Effector memory CD4-positive, alpha-beta T cell (primary cell): ENCODE data around the gene PCDHA11.
"Not testable (repeated sequence)": the region's sequence is repeated elsewhere in the genome, so short reads cannot be mapped to it uniquely, and the experiment has no call there.

Source experiments
- DNase-seq, 3 donors: peaks; one replicate each; pipeline ENCODE4 v3.0.0-alpha.2; 2020
- H3K27ac ChIP-seq: 2 replicates; pipeline ENCODE4 v1.7.0; 2013; ENCODE audit warnings: mild to moderate bottlenecking, low read length, moderate library complexity; ENCODE audit not compliant: insufficient read depth, poor library complexity, severe bottlenecking
- H3K27me3 ChIP-seq: replicated peaks from 2 replicates; pipeline ENCODE4 v1.7.0; 2013; ENCODE audit warnings: mild to moderate bottlenecking, low read length; ENCODE audit not compliant: insufficient read depth, control insufficient read depth, poor library complexity, severe bottlenecking
- H3K36me3 ChIP-seq: 2 replicates; pipeline ENCODE4 v1.7.0; 2013; ENCODE audit warnings: mild to moderate bottlenecking, low read length, moderate library complexity; ENCODE audit not compliant: control insufficient read depth, insufficient read depth
- H3K4me1 ChIP-seq: 2 replicates; pipeline ENCODE4 v1.7.0; 2013; ENCODE audit warnings: low read length, mild to moderate bottlenecking; ENCODE audit not compliant: control insufficient read depth, insufficient read depth, poor library complexity, severe bottlenecking
- H3K4me3 ChIP-seq: 2 replicates; pipeline ENCODE4 v1.7.0; 2013; ENCODE audit warnings: low read length, low read depth, mild to moderate bottlenecking; ENCODE audit not compliant: insufficient read depth, poor library complexity, severe bottlenecking
- H3K9me3 ChIP-seq: 2 replicates; pipeline ENCODE4 v1.7.0; 2013; ENCODE audit warnings: mild to moderate bottlenecking, low read length, moderate library complexity; ENCODE audit not compliant: control insufficient read depth

PCDHA11 gene

DNA sequence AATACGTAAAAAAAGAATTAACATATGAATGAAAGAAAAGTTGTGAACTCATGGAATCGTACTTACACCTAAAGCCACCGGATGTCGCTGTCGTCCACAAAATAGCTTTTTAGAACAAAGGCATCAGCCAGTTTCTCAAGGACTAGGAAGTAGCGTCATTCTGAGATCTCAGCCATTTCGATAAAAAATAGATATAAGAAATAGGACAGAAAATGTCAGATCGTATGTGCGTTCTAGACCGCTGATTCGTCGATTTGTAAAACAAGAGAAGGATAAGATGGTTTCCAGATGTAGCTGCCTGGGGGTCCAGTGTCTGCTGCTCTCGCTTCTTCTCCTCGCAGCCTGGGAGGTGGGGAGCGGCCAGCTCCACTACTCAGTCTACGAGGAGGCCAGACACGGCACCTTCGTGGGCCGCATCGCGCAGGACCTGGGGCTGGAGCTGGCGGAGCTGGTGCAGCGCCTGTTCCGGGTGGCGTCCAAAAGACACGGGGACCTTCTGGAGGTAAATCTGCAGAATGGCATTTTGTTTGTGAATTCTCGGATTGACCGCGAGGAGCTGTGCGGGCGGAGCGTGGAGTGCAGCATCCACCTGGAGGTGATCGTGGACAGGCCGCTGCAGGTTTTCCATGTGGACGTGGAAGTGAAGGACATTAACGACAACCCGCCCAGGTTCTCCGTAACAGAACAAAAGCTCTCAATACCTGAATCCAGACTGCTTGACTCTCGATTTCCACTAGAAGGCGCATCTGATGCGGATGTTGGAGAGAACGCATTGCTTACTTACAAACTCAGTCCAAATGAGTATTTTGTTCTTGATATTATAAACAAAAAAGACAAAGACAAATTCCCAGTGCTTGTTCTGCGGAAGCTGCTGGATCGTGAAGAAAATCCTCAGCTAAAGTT is 12.7 kb upstream of the PCDHA11 start, which contains the start of gene PCDHA10:
Gene PCDHA10 (plus strand): TSS at position 126 of the 903 bp plus-strand sequence. CDS start 152 bp downstream, at position 278.
- Histone ChIP-seq H3K36me3 (no peaks in the 10 kb centered on the region), H3K4me1 (no peaks in the 10 kb centered on the region), H3K9me3 (no peaks in the 10 kb centered on the region), H3K4me3 (no peak within 1 kb of the TSS), H3K27me3 (no peaks in the 10 kb centered on the region), H3K27ac (no peak within 1 kb of the TSS)
- DNase-seq: no peak

DNA sequence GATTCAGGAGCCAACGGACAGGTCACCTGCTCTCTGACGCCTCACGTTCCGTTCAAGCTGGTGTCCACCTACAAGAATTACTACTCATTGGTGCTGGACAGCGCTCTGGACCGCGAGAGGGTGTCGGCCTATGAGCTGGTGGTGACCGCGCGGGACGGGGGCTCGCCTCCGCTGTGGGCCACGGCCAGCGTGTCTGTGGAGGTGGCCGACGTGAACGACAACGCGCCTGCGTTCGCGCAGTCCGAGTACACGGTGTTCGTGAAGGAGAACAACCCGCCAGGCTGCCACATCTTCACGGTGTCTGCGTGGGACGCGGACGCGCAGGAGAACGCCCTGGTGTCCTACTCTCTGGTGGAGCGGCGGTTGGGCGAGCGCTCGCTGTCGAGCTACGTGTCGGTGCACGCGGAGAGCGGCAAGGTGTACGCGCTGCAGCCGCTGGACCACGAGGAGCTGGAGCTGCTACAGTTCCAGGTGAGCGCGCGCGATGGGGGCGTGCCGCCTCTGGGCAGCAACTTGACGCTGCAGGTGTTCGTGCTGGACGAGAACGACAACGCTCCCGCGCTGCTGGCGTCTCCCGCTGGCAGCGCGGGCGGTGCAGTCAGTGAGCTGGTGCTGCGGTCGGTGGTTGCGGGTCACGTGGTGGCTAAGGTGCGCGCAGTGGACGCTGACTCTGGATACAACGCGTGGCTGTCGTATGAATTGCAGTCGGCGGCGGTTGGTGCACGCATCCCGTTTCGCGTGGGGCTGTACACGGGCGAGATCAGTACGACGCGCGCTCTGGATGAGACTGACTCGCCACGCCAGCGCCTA is 11.4 kb upstream of the PCDHA11 start:
- Histone ChIP-seq H3K9me3 (no peaks in the 10 kb centered on the region), H3K27ac (no peak overlapping the region), H3K4me1 (no peaks in the 10 kb centered on the region), H3K27me3 (no peaks in the 10 kb centered on the region), H3K4me3 (no peak overlapping the region), H3K36me3 (no peaks in the 10 kb centered on the region)
- DNase-seq: no peak

DNA sequence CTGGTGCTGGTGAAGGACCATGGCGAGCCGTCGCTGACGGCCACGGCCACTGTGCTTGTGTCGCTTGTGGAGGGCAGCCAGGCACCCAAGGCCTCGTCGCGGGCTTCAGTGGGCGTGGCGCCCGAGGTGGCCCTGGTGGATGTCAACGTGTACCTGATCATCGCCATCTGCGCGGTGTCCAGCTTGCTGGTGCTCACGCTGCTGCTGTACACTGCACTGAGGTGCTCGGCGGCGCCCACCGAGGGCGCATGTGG is 10.8 kb upstream of the PCDHA11 start:
- no peak overlapping the region for H3K27ac ChIP-seq
- H3K36me3 ChIP-seq: no peaks in the 10 kb centered on the region
- no peak overlapping the region for H3K4me3 ChIP-seq
- no peaks in the 10 kb centered on the region for H3K4me1 ChIP-seq
- no peaks in the 10 kb centered on the region for H3K27me3 ChIP-seq
- no peaks in the 10 kb centered on the region for H3K9me3 ChIP-seq
- DNase-seq: no peak

DNA sequence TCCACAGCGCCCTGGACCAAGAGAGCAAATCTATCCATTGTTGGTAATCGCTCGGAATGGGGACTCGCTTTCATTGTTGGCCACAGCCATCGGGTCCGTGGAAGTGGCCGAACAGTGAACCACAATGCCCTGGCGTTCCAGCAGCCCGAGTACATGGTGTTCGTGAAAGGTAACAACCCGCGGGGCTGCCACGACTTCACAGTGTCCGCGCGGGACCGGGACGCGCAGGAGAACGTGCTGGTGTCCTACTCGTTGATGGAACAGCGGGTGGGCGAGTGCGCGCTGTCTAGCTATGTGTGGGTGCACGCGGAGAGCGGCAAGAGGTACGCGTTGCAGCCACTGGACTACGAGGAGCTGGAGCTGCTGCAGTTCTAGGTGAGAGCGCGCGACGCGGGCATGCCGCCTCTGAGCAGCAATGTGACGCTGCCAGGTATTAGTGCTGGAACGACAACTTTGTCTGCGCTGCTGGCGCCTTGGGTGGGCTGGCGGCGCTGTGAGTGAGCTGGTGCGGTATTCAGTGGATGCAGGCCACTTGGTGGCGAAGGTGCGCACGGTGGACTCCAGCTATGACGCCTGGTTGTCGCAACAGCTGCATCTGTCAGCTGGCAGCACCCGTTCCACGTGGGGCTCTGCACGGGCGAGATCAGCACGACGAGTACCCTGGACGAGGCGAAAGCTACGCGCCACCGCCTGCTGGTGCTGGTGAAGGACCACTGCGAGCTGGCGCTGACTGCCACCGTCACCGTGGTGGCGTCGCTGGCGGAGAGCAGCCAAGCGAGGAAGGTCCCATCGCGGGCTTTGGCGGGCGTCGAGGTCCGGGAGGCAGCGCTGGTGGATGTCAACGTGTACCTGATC is 6.1 kb upstream of the PCDHA11 start:
- Histone ChIP-seq H3K27ac (no peak overlapping the region), H3K9me3 (no peaks in the 10 kb centered on the region), H3K27me3 (no peaks in the 10 kb centered on the region), H3K4me1 (no peaks in the 10 kb centered on the region), H3K4me3 (no peak overlapping the region), H3K36me3 (no peaks in the 10 kb centered on the region)
- DNase-seq: no peak

DNA sequence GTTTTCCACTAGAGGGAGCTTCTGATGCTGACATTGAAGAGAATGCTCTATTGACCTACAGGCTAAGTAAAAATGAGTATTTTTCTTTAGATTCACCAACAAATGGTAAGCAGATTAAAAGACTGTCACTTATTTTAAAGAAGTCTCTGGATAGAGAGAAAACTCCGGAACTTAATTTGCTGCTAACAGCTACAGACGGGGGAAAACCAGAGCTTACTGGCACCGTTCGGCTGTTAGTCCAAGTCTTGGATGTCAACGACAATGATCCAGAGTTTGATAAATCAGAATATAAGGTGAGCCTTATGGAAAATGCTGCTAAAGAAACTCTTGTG is 764 bp downstream of the PCDHA11 start:
- Histone ChIP-seq H3K4me3 (no peak overlapping the region), H3K36me3 (no peaks in the 10 kb centered on the region), H3K27me3 (no peaks in the 10 kb centered on the region), H3K9me3 (no peaks in the 10 kb centered on the region), H3K4me1 (no peaks in the 10 kb centered on the region), H3K27ac (no peak overlapping the region)
- no peak for DNase-seq

DNA sequence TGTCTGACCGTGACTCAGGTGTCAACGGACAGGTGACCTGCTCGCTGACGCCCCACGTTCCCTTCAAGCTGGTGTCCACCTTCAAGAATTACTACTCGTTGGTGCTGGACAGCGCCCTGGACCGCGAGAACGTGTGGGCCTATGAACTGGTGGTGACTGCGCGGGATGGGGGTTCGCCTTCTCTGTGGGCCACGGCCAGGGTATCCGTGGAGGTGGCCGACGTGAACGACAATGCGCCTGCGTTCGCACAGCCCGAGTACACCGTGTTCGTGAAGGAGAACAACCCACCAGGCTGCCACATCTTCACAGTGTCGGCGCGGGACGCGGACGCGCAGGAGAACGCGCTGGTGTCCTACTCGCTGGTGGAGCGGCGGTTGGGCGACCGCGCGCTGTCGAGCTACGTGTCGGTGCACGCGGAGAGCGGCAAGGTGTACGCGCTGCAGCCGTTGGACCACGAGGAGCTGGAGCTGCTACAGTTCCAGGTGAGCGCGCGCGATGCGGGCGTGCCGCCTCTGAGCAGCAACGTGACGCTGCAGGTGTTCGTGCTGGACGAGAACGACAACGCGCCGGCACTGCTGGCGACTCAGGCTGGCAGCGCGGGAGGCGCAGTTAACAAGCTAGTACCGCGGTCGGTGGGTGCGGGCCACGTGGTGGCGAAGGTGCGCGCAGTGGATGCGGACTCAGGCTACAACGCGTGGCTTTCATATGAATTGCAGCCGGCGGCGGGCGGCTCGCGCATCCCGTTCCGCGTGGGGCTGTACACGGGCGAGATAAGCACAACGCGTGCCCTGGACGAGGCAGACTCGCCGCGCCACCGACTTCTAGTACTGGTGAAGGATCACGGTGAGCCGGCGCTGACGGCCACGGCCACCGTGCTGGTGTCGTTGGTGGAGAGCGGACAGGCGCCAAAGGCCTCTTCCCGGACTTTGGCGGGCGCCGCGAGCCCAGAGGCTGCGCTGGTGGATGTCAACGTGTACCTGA is 1.8 kb downstream of the PCDHA11 start:
- H3K27ac ChIP-seq: no peak overlapping the region
- no peak for DNase-seq
- H3K27me3 ChIP-seq: no peaks in the 10 kb centered on the region
- H3K4me3 ChIP-seq: no peak overlapping the region
- no peaks in the 10 kb centered on the region for H3K9me3 ChIP-seq
- H3K4me1 ChIP-seq: no peaks in the 10 kb centered on the region
- no peaks in the 10 kb centered on the region for H3K36me3 ChIP-seq

DNA sequence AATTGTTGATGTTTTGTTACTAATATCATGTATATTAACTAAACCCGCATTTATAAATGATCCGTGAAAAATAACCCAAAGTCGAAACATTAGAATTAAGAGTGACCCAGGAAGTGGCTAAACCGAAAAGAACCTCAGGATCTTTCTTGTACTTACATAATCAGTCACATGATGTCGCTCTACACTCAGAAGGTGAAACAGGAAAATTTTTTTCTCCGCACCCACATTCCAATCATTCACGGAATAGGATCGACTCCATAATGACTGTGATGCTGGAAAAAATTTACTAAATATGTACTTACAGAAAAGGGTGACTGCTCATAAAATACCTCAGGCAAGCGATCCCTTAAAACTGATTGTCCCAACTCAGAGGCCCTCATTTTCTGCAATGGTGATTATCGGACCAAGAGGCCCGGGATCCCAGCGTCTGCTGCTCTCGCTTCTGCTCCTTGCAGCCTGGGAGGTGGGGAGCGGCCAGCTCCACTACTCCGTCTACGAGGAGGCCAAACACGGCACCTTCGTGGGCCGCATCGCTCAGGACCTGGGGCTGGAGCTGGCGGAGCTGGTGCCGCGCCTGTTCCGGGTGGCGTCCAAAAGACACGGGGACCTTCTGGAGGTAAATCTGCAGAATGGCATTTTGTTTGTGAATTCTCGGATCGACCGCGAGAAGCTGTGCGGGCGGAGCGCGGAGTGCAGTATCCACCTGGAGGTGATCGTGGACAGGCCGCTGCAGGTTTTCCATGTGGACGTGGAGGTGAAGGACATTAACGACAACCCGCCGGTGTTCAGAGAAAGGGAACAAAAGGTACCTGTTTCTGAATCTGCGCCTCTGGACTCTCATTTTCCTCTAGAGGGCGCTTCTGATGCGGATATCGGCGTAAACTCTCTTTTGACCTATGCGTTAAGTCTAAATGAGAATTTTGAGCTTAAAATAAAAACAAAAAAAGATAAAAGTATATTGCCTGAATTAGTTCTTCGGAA is 6.6 kb downstream of the PCDHA11 start, which contains the start of gene PCDHA12:
Gene PCDHA12 (plus strand): TSS at position 224 of the 981 bp plus-strand sequence. CDS start 165 bp downstream, at position 389.
- no peaks in the 10 kb centered on the region for H3K4me1 ChIP-seq
- no peak within 1 kb of the TSS for H3K4me3 ChIP-seq
- H3K27ac ChIP-seq: no peak within 1 kb of the TSS
- DNase-seq: no peak
- no peaks in the 10 kb centered on the region for H3K36me3 ChIP-seq
- peaks cover 5% of the 10 kb centered on the region for H3K9me3 ChIP-seq
- H3K27me3 ChIP-seq: peaks cover 4% of the 10 kb centered on the region

DNA sequence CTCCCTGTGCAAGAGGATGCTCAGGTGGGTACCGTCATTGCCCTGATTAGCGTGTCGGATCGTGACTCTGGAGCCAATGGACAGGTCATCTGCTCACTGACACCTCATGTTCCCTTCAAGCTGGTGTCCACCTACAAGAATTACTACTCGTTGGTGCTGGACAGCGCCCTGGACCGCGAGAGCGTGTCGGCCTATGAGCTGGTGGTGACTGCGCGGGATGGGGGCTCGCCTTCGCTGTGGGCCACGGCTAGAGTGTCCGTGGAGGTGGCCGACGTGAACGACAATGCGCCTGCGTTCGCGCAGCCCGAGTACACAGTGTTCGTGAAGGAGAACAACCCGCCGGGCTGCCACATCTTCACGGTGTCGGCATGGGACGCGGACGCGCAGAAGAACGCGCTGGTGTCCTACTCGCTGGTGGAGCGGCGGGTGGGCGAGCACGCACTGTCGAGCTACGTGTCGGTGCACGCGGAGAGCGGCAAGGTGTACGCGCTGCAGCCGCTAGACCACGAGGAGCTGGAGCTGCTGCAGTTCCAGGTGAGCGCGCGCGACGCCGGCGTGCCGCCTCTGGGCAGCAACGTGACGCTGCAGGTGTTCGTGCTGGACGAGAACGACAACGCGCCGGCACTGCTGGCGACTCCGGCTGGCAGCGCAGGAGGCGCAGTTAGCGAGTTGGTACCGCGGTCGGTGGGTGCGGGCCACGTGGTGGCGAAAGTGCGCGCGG is 7.9 kb downstream of the PCDHA11 start:
- H3K36me3 ChIP-seq, H3K27me3 ChIP-seq: not testable (repeated sequence)

More for the DNA sequence above, 7.9 kb downstream of the PCDHA11 start:
- not testable (repeated sequence) for H3K9me3 ChIP-seq, H3K27ac ChIP-seq, H3K4me1 ChIP-seq, H3K4me3 ChIP-seq, DNase-seq
